Esophagus squamous epithelium (tissue), 4 donors: Measurements from ENCODE around the gene ZNF280A.

Source experiments
- POLR2A ChIP-seq, 4 donors: fragments of 450-650 bp; IDR thresholded peaks; one replicate each; pipeline ENCODE4 v1.6.1; 2017; ENCODE audit warnings: antibody characterized with exemption in 4 of 4, mild to moderate bottlenecking in 4 of 4, moderate library complexity in 3 of 4
- TF ChIP-seq, protein P1 (sequence below), 6 experiments: fragments of 450-650 bp in 4 of 6; fragments of 200-600 bp in 2 of 6; sonication (generic) in 2 of 6; IDR thresholded peaks; one replicate each; pipeline ENCODE4 v1.5.1; 2016 to 2019; ENCODE audit warnings: antibody characterized with exemption in 6 of 6, mild to moderate bottlenecking in 4 of 6, moderate library complexity in 4 of 6

DNA sequence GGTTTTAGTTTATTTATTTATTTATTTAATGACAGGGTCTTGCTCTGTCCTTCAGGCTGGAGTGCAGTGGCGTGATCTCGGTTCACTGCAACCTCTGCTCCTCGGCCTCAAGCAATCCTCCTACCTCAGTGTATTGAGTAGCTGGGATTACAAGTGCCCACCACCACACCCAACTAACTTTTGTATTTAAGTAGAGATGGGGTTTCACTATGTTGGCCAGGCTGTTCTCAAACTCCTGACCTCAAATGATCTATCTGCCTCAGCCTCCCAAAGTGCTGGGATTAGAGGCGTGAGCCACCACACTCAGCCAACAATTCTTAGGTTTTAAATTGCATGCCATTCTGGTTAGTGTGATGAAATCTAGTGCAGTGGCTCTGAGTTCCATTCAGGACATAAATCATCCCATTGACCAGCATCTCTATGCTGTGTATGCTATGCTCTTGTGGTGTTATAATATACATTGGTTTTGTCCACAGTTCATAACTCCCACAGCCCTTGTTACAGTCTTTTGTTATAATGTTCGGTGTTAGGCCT is 40.0 kb downstream of the ZNF280A start:
- TF ChIP-seq, protein P1, sequence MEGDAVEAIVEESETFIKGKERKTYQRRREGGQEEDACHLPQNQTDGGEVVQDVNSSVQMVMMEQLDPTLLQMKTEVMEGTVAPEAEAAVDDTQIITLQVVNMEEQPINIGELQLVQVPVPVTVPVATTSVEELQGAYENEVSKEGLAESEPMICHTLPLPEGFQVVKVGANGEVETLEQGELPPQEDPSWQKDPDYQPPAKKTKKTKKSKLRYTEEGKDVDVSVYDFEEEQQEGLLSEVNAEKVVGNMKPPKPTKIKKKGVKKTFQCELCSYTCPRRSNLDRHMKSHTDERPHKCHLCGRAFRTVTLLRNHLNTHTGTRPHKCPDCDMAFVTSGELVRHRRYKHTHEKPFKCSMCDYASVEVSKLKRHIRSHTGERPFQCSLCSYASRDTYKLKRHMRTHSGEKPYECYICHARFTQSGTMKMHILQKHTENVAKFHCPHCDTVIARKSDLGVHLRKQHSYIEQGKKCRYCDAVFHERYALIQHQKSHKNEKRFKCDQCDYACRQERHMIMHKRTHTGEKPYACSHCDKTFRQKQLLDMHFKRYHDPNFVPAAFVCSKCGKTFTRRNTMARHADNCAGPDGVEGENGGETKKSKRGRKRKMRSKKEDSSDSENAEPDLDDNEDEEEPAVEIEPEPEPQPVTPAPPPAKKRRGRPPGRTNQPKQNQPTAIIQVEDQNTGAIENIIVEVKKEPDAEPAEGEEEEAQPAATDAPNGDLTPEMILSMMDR (IDR thresholded peaks at IDR 0.05) = no peak
- no peak for TF ChIP-seq POLR2A (IDR thresholded peaks at IDR 0.05)
